Glutamatergic neuron (in vitro differentiated cells): ENCODE results near the gene TRIM47. TPM values are rescaled to one million over a fixed set of nuclear protein-coding genes. Genes with fewer than 3 reads are reported as not detected.

ENCODE experiments used
- DNase-seq: peaks from one replicate; pipeline ENCODE4 v3.0.0; 2022
- H3K27ac Mint-ChIP-seq: one replicate; pipeline ENCODE4 v1.8.0; 2020; ENCODE audit warnings: mild to moderate bottlenecking, mixed read lengths, inconsistent platforms; ENCODE audit not compliant: unreplicated experiment
- H3K27me3 Mint-ChIP-seq: one replicate; pipeline ENCODE4 v1.8.0; 2020; ENCODE audit warnings: mild to moderate bottlenecking, moderate library complexity, mixed read lengths, inconsistent platforms; ENCODE audit not compliant: unreplicated experiment
- H3K36me3 Mint-ChIP-seq: one replicate; pipeline ENCODE4 v1.8.0; 2020; ENCODE audit warnings: mild to moderate bottlenecking, mixed read lengths, inconsistent platforms; ENCODE audit not compliant: unreplicated experiment
- H3K4me1 Mint-ChIP-seq: one replicate; pipeline ENCODE4 v1.8.0; 2020; ENCODE audit warnings: mild to moderate bottlenecking, low read depth, mixed read lengths, inconsistent platforms; ENCODE audit not compliant: unreplicated experiment
- H3K4me3 Mint-ChIP-seq: one replicate; pipeline ENCODE4 v1.8.0; 2020; ENCODE audit warnings: mild to moderate bottlenecking, mixed read lengths, inconsistent platforms; ENCODE audit not compliant: unreplicated experiment
- H3K9me3 Mint-ChIP-seq: one replicate; pipeline ENCODE4 v1.8.0; 2020; ENCODE audit warnings: mild to moderate bottlenecking, moderate library complexity, mixed read lengths, inconsistent platforms; ENCODE audit not compliant: unreplicated experiment
- CTCF ChIP-seq: fragments of 200-600 bp; sonication (generic); IDR thresholded peaks from one replicate; pipeline ENCODE4 v1.5.0; 2021; ENCODE audit not compliant: partially characterized antibody, unreplicated experiment
- total RNA-seq: library from RNA; stranded (reverse); fragmentation: NEBNext Ultra II Directional; extraction: Animal tissue kit (Norgen Biotek cat#: 25700); gene quantifications from one replicate; pipeline ENCODE4 v1.2.1, GENCODE V29; 2021; ENCODE audit not compliant: unreplicated experiment

TRIM47 gene
- total RNA-seq, 1 donor from 2014 or later = 2.1 TPM

GRCh38 chr17:75876938-75877751, 1.2 kb downstream of the TRIM47 start:
- Mint-ChIP-seq H3K36me3 (no peaks in the 10 kb centered on the region), H3K4me3 (peak overlapping the region; percentile 76), H3K27me3 (peaks cover 8% of the 10 kb centered on the region), H3K27ac (no peak overlapping the region), H3K4me1 (no peaks in the 10 kb centered on the region), H3K9me3 (peaks cover 4% of the 10 kb centered on the region)
- DNase-seq = no peak
- TF ChIP-seq CTCF = no peak

- peak; percentile 48 for DNase-seq
- Mint-ChIP-seq H3K4me3 (no peak overlapping the region), H3K4me1 (no peaks in the 10 kb centered on the region), H3K27me3 (peaks cover 6% of the 10 kb centered on the region), H3K9me3 (peaks cover 4% of the 10 kb centered on the region), H3K27ac (no peak overlapping the region), H3K36me3 (no peaks in the 10 kb centered on the region)
- TF ChIP-seq CTCF = peak; percentile 23
Observed at GRCh38 chr17:75876190-75876937, 2.0 kb downstream of the TRIM47 start.

- DNase-seq = no peak
- H3K4me3 Mint-ChIP-seq = no peak overlapping the region
- H3K27ac Mint-ChIP-seq = no peak overlapping the region
Observed at GRCh38 chr17:75875940-75876189, 2.5 kb downstream of the TRIM47 start.

GRCh38 chr17:75875182-75875939, 3.0 kb downstream of the TRIM47 start:
- peaks cover 9% of the 10 kb centered on the region for H3K27me3 Mint-ChIP-seq
- DNase-seq = no peak
- H3K4me1 Mint-ChIP-seq = peaks cover 1% of the 10 kb centered on the region
- no peak for TF ChIP-seq CTCF
- peaks cover 6% of the 10 kb centered on the region for H3K9me3 Mint-ChIP-seq
- H3K27ac Mint-ChIP-seq = no peak overlapping the region
- no peak overlapping the region for H3K4me3 Mint-ChIP-seq
- H3K36me3 Mint-ChIP-seq = no peaks in the 10 kb centered on the region

More at GRCh38 chr17:75875940-75876189, 2.5 kb downstream of the TRIM47 start:
- no peak for TF ChIP-seq CTCF
- H3K36me3 Mint-ChIP-seq = no peaks in the 10 kb centered on the region
- no peaks in the 10 kb centered on the region for H3K4me1 Mint-ChIP-seq
- peaks cover 6% of the 10 kb centered on the region for H3K27me3 Mint-ChIP-seq
- H3K9me3 Mint-ChIP-seq = peaks cover 4% of the 10 kb centered on the region
